ENCODE measurements around the gene DCP1B.

DNA sequence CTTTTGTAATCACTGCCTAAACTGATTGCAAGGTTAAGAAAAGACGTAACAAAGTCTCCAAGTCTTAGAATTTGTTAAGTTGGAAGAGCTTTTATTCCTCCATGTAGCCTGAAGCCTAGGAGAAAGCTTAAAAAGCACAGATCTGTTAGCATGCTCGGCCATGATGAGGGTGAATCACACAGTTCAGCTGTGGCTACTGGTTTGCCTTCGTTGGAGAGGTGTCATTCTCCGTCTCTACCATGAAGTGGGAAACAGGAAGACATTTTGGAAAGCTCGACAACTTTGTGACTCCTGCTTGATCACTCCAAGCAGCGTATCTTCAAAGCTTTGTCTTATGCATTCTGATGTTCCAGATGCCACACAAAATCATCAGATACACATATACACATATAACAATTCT is 27.1 kb downstream of the DCP1B start:
- TF ChIP-seq, protein P1, sequence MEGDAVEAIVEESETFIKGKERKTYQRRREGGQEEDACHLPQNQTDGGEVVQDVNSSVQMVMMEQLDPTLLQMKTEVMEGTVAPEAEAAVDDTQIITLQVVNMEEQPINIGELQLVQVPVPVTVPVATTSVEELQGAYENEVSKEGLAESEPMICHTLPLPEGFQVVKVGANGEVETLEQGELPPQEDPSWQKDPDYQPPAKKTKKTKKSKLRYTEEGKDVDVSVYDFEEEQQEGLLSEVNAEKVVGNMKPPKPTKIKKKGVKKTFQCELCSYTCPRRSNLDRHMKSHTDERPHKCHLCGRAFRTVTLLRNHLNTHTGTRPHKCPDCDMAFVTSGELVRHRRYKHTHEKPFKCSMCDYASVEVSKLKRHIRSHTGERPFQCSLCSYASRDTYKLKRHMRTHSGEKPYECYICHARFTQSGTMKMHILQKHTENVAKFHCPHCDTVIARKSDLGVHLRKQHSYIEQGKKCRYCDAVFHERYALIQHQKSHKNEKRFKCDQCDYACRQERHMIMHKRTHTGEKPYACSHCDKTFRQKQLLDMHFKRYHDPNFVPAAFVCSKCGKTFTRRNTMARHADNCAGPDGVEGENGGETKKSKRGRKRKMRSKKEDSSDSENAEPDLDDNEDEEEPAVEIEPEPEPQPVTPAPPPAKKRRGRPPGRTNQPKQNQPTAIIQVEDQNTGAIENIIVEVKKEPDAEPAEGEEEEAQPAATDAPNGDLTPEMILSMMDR (IDR thresholded peaks at IDR 0.05 in 8 of 11, conservative IDR thresholded peaks at IDR 0.05 in 3 of 11): no peak
- TF ChIP-seq POLR2AphosphoS5 (IDR thresholded peaks at IDR 0.05) (no peak), POLR2A (IDR thresholded peaks at IDR 0.05) (no peak)
